ENCODE measurements around the gene TMEM255B. TPM values are rescaled to one million over a fixed set of nuclear protein-coding genes. Genes with fewer than 3 reads are reported as not detected.
A peak's percentile ranks its signal among the peaks of the same experiment; 100 is the strongest.
"Not testable (repeated sequence)": the region's sequence is repeated elsewhere in the genome, so short reads cannot be mapped to it uniquely, and the experiment has no call there.

Gene TMEM255B
- total and polyA plus RNA-seq, 5 donors: 6.2 to 9.9 (median 8.8) TPM

DNA sequence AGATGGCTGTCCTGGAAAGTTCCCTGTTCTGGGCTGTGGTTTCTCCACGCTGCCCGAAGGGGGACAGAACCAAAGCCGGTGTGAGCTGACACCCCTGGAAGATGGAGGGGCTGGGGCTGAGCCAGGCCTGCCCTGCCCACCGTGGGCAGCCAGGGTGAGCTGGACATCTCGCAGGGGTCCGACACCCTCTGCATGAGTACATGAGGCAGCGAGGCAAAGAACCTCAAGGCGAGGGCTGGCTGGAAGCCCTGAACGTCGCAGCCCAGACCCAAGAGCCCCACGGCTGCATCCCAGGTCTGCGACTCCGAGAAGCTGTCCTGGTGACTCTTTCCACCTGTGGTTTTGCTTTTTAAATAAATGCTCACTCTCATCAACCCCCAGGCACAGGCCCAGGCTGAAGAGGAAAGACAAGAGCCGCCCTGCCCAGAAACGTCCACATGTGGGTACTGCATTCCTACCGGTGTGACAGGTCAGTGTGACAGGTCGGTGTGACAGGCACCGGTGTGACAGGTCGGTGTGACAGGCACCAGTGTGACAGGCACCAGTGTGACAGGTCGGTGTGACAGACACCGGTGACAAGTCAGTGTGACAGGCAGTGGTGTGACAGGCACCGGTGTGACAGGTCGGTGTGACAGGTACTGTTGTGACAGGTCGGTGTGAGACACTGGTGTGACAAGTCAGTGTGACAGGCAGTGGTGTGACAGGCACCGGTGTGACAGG is 74.2 kb downstream of the TMEM255B start:
- H3K4me3 ChIP-seq (ENCODE audit: low read length): no peak overlapping the region
- H3K27me3 ChIP-seq (ENCODE audit: control insufficient read depth, insufficient read depth): no peaks in the 10 kb centered on the region
- H3K4me1 ChIP-seq (ENCODE audit: control insufficient read depth, insufficient read depth, low read length): peaks cover 8% of the 10 kb centered on the region
- ATAC-seq (no peak), DNase-seq (peak in 2 of 3 donors; percentile 25 to 43)
- H3K27ac ChIP-seq (ENCODE audit: low read length): no peak overlapping the region
- intact Hi-C loops (cut with DNase I): no loop called here
- no peaks in the 10 kb centered on the region for H3K9me3 ChIP-seq (ENCODE audit: control insufficient read depth, low read length)
- WGBS: 91% methylated on average over 25 of the region's 25 CpGs

DNA sequence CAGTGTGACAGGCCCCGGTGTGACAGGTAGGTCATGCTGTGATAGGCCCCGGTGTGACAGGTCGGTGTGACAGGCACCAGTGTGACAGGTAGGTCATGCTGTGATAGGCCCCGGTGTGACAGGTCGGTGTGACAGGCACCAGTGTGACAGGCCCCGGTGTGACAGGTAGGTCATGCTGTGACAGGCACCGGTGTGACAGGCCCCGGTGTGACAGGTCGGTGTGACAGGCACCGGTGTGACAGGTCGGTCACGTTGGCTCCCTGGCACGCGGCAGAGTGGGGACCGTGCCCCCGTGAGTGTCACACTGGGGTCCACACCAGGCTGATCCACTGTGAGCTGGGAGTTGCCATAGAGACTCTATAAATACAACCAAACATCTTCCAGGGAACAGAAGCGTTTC is 75.0 kb downstream of the TMEM255B start:
- H3K4me3 ChIP-seq (ENCODE audit: low read length); ATAC-seq; H3K9me3 ChIP-seq (ENCODE audit: control insufficient read depth, low read length); H3K27ac ChIP-seq (ENCODE audit: low read length); H3K27me3 ChIP-seq (ENCODE audit: control insufficient read depth, insufficient read depth); intact Hi-C loops (cut with DNase I): not testable (repeated sequence)
- 89% methylated on average over 17 of the region's 17 CpGs for WGBS
- H3K4me1 ChIP-seq (ENCODE audit: control insufficient read depth, insufficient read depth, low read length): peaks cover 13% of the 10 kb centered on the region
- peak in 2 of 3 donors; percentile 44 to 55 for DNase-seq

DNA sequence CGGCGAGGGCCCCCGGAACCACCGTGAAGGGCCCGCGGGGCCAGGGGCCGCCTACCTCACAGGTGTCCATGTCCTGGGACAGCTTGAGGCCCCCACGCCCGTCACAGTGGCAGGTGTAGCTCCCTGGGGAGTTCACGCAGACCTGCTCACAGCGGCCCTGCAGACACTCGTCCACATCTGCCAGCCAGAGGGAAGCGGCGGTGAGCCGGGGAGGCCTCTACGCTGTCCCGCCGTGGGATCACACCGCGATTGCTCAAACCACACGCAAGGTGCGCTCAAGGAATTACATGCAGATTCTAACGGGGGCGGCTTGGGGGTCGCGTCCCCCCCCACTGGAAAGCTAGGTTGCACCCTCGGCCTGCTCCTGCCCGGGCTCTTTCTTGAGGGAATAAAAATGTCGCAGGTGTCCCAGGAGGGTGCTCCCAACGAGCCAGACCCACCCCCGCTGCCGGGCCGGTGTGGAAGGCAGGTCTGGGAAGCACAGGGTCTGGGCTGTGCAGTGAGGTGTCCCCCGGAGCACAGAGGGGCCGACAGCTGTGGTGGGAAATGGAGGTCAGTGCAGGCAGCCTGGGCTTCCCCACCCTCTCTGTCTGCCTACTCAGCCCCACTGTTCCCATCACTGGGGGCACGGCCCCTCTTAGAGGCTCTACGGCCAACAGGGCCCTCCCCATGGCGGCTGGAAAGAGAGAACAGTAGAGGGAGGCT is 75.6 kb downstream of the TMEM255B start:
- intact Hi-C loops (cut with DNase I): no loop called here

DNA sequence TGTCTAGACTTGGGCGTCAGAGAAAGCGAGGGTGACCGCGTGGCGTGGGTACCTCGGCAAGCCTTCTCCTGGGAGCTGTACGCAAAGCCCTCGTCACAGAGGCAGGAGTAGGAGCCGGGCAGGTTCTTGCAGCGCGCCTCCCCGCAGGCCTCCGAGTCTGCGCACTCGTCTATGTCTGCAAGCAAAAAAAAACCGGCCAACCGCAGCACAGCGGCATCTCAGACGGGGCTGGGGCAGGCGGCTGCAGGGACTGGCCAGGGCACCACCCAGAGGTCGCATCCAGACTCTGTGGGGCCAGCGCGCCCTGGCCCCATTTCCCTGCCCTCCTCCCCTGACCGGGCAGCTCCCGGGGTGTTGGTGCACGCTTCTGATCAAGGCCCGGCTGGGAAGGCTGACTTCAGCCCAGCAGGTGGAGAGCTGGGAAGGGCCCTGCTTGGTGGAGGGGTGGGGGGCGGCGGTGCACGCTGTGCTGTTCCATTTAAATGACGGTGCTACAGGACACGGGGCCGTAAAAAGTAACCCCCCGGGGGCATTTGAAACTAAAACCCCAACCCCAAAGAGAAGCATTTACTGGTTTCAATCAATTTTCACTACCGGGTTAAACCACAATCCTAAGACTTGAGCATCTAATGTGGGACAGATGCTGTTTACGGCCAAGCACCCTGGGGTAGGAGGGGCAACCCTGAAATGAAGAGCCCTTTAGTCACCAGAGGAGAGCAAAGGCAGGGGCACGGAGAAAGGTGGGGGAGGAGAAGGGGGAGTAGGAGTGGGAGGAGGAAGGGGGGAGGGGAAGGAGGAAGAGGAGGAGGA is 76.6 kb downstream of the TMEM255B start:
- WGBS: 87% methylated on average over 37 of the region's 37 CpGs
- H3K9me3 ChIP-seq (ENCODE audit: control insufficient read depth, low read length): no peaks in the 10 kb centered on the region
- no peak overlapping the region for H3K4me3 ChIP-seq (ENCODE audit: low read length)
- peak in 2 of 3 donors; percentile 48 to 61 for DNase-seq
- no peak overlapping the region for H3K27ac ChIP-seq (ENCODE audit: low read length)
- no peak for ATAC-seq
- no peaks in the 10 kb centered on the region for H3K27me3 ChIP-seq (ENCODE audit: control insufficient read depth, insufficient read depth)
- intact Hi-C loops (cut with DNase I): no loop called here
- peaks cover 18% of the 10 kb centered on the region for H3K4me1 ChIP-seq (ENCODE audit: control insufficient read depth, insufficient read depth, low read length)

More for the DNA sequence above, 75.6 kb downstream of the TMEM255B start:
- 93% methylated on average over 38 of the region's 38 CpGs for WGBS
- Histone ChIP-seq H3K9me3 (ENCODE audit: control insufficient read depth, low read length) (no peaks in the 10 kb centered on the region), H3K4me3 (ENCODE audit: low read length) (no peak overlapping the region), H3K27ac (ENCODE audit: low read length) (no peak overlapping the region), H3K27me3 (ENCODE audit: control insufficient read depth, insufficient read depth) (no peaks in the 10 kb centered on the region), H3K4me1 (ENCODE audit: control insufficient read depth, insufficient read depth, low read length) (peaks cover 14% of the 10 kb centered on the region)
- peak in 2 of 3 donors; percentile 56 to 61 for DNase-seq
- no peak for ATAC-seq

DNA sequence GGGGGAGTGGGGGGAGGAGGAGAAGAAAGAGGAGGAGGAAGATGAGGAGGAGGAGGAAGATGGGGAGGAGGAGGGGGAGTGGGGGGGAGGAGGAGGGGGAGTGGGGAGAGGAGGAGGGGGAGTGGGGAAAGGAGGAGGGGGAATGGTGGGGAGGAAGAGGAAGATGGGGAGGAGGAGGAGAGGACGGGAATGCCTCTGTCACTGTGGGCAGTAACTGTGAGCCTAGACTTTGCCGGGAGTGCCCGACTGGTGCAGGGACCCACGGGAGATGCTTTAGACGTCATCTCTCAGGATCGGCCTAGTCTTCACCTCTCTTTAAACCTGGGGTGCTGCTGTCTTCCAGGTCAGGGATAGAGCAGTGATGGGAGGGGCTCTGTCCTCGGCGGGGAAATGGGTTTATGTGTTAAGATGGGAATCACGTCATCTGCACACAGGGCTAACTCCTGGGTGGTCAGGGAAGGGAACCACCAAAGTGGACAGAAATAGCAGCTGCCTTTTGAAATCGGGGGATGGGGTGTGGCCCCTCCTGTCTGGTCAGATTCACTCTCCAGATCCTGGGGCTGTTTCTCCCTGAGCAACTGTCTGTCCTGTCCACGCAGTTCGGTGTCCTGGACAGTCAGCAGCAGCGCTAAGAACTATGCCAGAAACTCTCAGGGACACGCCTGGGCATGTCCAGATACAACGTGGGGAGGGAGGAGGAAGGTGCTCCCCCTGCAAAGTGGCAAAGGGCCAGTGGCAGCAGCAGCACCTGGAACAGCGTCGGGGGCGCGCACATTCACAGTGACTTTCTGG is 77.9 kb downstream of the TMEM255B start:
- 20% methylated on average over 19 of the region's 19 CpGs for WGBS
- H3K27me3 ChIP-seq (ENCODE audit: control insufficient read depth, insufficient read depth): no peaks in the 10 kb centered on the region
- H3K9me3 ChIP-seq (ENCODE audit: control insufficient read depth, low read length): no peaks in the 10 kb centered on the region
- intact Hi-C loops (cut with DNase I): no loop called here
- H3K27ac ChIP-seq (ENCODE audit: low read length): peak overlapping the region; percentile 59
- H3K4me3 ChIP-seq (ENCODE audit: low read length): no peak overlapping the region
- DNase-seq (peak; percentile 71 to 84 (median 83)), ATAC-seq (peak; percentile 80 to 82)
- H3K4me1 ChIP-seq (ENCODE audit: control insufficient read depth, insufficient read depth, low read length): peaks cover 18% of the 10 kb centered on the region

DNA sequence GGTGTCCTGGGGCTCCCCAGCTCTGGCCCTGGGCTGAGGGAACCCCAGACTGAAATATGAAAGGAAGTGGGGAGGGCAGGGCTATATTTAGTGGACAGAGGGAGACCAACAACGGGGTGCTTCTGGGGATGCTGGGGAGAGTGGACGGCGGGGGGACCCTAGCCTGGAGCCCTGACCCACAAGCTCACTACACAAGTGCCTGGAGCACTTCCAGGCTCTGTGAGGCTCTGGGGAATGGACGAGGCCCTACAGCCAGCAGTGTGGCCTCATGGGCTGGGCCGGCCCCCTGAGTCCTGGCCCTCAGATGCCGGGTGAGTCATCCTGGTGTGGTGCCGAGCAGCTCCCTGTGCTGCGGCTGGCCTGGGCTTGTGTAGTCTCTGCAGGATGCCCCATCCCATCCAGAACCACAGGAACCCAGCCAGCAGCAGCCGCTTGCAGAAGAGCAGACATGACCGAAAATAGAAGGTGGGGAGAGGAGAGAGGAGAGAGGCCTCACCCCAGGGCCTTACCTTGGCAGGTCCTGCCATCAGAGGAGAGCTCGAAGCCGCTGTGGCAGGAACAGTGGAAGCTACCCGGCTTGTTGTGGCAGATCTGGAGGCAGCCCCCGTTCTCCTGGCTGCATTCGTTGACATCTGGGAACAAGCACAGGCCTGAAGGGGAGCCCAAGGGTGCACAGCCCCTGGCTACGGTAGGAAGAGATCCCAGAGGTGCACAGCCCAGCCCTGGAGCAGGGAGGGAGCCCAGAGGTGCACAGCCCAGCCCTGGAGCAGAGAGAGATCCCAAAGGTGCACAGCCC is 78.7 kb downstream of the TMEM255B start:
- Histone ChIP-seq H3K9me3 (ENCODE audit: control insufficient read depth, low read length) (no peaks in the 10 kb centered on the region), H3K4me1 (ENCODE audit: control insufficient read depth, insufficient read depth, low read length) (peaks cover 18% of the 10 kb centered on the region), H3K4me3 (ENCODE audit: low read length) (no peak overlapping the region), H3K27ac (ENCODE audit: low read length) (peak overlapping the region; percentile 86), H3K27me3 (ENCODE audit: control insufficient read depth, insufficient read depth) (no peaks in the 10 kb centered on the region)
- 20% methylated on average over 16 of the region's 16 CpGs for WGBS
- DNase-seq (peak; percentile 96 to 98 (median 97)), ATAC-seq (peak; percentile 97)
- intact Hi-C loops (cut with DNase I): no loop called here

DNA sequence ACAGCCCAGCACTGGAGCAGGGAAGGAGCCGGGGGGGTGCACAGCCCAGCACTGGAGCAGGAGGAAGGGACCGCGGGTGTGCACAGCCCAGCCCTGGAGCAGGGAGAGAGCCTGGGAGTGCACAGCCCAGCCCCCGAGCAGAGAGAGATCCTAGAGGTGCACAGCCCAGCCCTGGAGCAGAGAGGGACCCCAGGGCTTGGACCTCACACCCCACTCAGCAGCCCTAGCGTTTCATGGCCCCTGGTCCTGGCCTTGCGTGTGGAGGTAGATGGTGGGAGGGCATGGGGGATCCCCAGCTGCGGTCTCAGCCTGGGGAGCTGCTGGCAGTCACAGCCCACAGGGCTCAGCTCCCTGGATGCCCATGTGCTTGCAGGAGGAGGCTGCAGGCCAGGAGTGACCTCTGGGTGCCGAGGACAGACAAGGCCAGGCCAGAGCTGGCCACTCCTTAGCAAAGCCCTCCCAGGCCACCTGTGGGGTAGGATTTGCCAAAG is 79.7 kb downstream of the TMEM255B start:
- H3K4me3 ChIP-seq (ENCODE audit: low read length): no peak overlapping the region
- H3K4me1 ChIP-seq (ENCODE audit: control insufficient read depth, insufficient read depth, low read length): peaks cover 18% of the 10 kb centered on the region
- H3K9me3 ChIP-seq (ENCODE audit: control insufficient read depth, low read length): no peaks in the 10 kb centered on the region
- intact Hi-C loops (cut with DNase I): no loop called here
- DNase-seq: peak in 2 of 3 donors; percentile 53 to 63
- H3K27ac ChIP-seq (ENCODE audit: low read length): peak overlapping the region; percentile 46
- WGBS: 73% methylated on average over 8 of the region's 8 CpGs
- H3K27me3 ChIP-seq (ENCODE audit: control insufficient read depth, insufficient read depth): no peaks in the 10 kb centered on the region
- no peak for ATAC-seq

DNA sequence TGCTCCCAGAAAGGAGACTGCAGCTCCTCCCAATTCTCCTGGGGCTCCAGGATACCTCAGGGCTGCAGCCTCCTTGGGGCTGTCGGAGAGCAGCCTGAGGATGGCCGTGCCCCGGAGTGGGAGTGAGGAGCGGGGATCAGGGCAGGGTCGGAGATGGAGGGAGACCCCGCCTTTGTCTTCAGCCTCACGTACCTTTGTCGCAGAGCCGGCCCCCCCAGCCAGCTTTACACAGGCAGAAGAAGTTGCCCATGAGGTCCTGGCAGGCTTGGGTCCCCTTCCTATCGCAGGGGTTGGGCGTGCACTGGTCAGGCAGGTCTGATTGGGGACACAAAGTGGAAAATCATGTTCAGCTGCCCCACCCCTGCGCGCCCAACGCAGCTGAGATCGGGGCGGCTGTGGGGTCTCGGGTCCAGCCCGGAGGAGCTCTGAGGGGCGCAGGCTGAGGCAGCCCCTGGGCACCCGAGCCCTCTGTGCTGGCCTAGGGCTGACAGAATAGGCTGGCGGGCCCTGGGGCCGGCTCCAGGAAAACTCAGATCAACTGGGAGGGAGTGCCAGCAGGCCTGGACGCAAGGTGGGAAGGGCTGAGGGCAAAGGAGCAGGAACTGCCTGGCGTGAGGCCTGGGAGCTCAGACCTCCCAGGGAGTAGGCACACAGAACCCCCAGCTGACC is 80.6 kb downstream of the TMEM255B start:
- H3K4me3 ChIP-seq (ENCODE audit: low read length): no peak overlapping the region
- DNase-seq (peak in 2 of 3 donors; percentile 61 to 69), ATAC-seq (no peak)
- H3K4me1 ChIP-seq (ENCODE audit: control insufficient read depth, insufficient read depth, low read length): peaks cover 23% of the 10 kb centered on the region
- H3K27me3 ChIP-seq (ENCODE audit: control insufficient read depth, insufficient read depth): no peaks in the 10 kb centered on the region
- intact Hi-C loops (cut with DNase I): no loop called here
- H3K9me3 ChIP-seq (ENCODE audit: control insufficient read depth, low read length): no peaks in the 10 kb centered on the region
- H3K27ac ChIP-seq (ENCODE audit: low read length): peak overlapping the region; percentile 22
- 85% methylated on average over 24 of the region's 24 CpGs for WGBS

DNA sequence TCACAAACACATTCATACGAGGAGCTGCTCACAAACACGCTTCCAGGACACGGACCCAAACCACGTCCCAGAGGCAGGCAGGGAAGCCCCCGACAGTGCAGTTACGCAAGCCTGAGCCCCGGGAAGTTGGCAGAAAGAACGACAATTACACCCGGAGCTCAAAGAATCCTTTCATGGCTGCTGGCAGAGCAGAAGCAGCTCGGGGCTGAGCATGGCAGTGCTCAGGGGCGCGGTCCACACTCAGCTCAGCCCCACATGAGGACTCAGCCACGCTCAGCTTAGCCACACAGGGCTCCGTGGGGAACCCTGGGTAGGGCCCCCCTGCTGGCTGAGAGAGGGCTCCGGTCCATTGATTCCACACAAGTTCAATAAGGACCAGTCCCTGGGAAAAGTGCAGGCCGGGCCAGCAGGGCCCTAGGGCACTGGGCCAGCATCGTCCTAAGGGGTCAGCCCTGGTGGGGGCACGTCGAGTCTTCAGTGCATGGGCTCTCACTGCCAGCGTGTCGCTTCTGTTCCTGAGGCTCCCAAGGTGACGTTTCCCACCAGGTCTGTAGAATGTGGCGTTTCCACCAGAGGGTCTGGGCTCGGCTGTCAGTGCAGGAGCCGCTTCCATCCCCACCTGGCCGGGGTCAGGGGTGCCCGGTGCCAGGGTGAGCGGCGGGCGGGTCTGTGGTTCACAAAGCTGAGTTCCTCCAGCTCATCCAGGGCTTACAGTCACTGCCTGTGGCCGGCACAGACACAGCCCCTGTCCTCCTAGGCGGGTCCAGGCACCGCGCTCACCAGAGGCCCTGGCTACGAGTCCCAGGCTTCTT is 81.7 kb downstream of the TMEM255B start:
- WGBS: 72% methylated on average over 35 of the region's 35 CpGs
- intact Hi-C loops (cut with DNase I): no loop called here

More for the DNA sequence above, 81.7 kb downstream of the TMEM255B start:
- ATAC-seq (peak in 1 of 2 donors; percentile 15), DNase-seq (peak; percentile 66 to 79 (median 79))
- H3K27ac ChIP-seq (ENCODE audit: low read length): no peak overlapping the region
- H3K4me3 ChIP-seq (ENCODE audit: low read length): no peak overlapping the region
- H3K27me3 ChIP-seq (ENCODE audit: control insufficient read depth, insufficient read depth): no peaks in the 10 kb centered on the region
- H3K9me3 ChIP-seq (ENCODE audit: control insufficient read depth, low read length): no peaks in the 10 kb centered on the region
- peaks cover 23% of the 10 kb centered on the region for H3K4me1 ChIP-seq (ENCODE audit: control insufficient read depth, insufficient read depth, low read length)

Data from right cardiac atrium (tissue), 5 donors.